Coronary artery (tissue), 2 donors: ENCODE data around the gene TNXB.
"Not testable (repeated sequence)": the region's sequence is repeated elsewhere in the genome, so short reads cannot be mapped to it uniquely, and the experiment has no call there.

Experiments
- DNase-seq: peaks from one replicate; pipeline ENCODE4 v3.0.0-alpha.2; 2017; ENCODE audit warnings: low spot score
- H3K27ac ChIP-seq, 2 donors: fragments of 200-600 bp; sonication (generic); one replicate each; pipeline ENCODE4 v1.5.1; 2016 to 2019
- H3K4me3 ChIP-seq: fragments of 200-600 bp; sonication (generic); 2 replicates; pipeline ENCODE4 v1.5.1; 2016; ENCODE audit warnings: mild to moderate bottlenecking, moderate library complexity
- TF ChIP-seq, protein P1 (sequence below): fragments of 200-600 bp; sonication (generic); IDR thresholded peaks from one replicate; pipeline ENCODE4 v1.5.1; 2019; ENCODE audit warnings: antibody characterized with exemption

The TNXB gene

DNA sequence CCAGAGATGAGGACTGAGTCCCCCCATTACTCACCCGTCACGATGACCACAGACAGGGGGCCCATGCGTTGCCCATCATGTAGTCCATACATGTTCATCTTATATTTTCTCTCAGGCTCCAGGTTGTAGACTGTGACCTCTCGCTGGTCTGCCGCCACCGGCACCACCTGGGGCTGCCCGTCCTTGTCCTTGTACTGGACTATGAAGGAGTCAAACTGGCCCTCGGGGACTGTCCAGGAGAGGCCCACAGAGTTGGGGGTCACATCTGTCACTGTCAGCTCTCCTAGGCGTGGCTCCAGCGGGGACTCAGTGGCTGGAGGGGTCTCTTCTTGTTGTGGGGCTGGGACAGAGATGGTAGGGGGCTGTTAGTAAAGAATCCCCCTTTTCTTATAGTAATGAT lies 35.5 kb downstream of the TNXB start:
- no peak for DNase-seq
- H3K27ac ChIP-seq, result no peak overlapping the region
- TF ChIP-seq, protein P1, sequence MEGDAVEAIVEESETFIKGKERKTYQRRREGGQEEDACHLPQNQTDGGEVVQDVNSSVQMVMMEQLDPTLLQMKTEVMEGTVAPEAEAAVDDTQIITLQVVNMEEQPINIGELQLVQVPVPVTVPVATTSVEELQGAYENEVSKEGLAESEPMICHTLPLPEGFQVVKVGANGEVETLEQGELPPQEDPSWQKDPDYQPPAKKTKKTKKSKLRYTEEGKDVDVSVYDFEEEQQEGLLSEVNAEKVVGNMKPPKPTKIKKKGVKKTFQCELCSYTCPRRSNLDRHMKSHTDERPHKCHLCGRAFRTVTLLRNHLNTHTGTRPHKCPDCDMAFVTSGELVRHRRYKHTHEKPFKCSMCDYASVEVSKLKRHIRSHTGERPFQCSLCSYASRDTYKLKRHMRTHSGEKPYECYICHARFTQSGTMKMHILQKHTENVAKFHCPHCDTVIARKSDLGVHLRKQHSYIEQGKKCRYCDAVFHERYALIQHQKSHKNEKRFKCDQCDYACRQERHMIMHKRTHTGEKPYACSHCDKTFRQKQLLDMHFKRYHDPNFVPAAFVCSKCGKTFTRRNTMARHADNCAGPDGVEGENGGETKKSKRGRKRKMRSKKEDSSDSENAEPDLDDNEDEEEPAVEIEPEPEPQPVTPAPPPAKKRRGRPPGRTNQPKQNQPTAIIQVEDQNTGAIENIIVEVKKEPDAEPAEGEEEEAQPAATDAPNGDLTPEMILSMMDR, result no peak
- H3K4me3 ChIP-seq, result no peak overlapping the region

DNA sequence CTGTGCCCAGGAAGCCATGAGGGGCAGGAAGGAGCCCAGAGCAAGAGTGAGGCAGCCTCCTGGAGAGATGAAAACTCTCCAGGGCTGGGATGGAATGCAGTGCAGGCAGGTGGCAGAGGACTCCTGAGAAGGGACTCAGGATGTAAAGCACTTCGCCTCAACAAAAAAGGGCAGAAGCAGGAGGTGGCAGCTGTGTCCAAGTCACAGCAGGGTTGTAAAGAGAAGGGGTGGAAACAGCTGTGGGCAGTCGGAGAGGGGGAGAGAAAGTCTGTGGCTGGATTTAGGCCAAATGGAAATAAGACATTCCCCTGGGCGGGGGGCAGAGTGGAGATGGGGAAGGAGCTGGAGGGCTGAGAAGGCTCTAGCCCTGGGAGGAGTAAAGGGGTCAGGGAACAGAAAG lies 36.0 kb downstream of the TNXB start:
- no peak overlapping the region for H3K27ac ChIP-seq
- H3K4me3 ChIP-seq, result no peak overlapping the region
- no peak for DNase-seq
- TF ChIP-seq, protein P1, result no peak

DNA sequence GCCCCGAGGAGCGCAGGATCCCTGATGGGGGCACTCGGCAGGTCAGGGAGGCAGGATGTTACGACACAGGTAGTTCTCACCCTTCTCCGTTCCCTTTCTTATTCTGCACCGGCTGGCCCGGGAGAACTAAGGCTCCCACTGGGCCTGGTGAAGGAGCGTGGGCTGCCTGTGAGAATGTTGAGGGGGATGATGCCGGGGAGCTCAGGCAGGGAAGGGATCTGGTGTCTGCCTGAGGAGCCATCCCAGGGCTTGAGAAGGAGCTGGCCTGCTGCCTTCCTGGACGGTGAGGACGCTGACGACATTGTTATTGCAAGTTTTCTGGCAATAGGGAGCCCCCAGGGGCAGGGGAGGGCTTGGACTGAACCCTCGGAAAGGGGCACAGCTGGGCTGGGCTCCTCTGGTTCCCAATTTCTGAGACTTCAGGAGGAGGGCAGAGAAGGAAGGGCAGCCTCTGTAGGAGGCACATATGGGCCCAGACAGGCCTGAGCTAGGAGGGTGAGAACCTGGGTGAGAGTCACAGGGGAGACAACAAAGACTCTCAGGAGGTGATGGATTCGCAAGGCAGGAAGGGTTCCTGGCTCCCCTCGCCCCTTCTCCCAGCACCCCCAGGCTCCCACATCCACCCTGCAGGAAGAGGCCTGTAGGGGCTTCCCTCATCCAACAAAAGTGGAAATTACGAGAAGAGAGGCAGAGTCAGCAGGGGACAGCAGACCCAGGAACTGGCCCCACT lies 38.2 kb downstream of the TNXB start:
- DNase-seq, result no peak
- H3K4me3 ChIP-seq, result no peak overlapping the region
- TF ChIP-seq, protein P1, result no peak
- peak overlapping the region; percentile 46 to 77 for H3K27ac ChIP-seq

DNA sequence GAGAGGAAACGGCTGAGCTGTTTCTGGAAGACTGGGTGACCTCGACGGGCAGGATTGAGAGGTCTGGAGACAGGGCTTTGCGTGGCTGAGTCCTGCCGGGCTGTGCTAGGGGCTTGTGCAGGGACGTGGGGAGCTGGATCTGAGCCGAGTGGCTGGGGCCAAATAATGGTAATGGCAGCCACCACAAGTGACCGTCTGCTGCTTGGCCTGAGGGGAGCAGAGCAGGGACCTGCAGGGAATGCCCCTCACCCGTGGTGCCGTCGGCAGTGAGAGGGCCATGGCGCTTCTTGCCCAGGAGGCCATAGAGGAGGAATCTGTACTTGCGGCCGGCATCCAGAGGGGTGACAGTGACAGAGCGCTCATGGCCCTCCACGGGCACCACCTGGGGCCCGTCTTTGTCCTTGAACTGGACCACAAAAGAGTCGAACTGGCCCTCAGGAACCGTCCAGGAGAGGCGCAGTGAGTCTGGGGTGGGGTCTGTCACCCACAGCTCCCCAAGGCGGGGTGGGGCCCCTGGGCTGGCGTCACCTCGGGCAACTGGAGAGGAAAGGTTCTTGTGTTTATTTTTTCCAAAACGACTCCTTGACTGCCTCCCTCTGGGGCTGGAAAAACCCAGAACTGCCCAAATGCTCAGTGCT lies 39.1 kb downstream of the TNXB start:
- Histone ChIP-seq H3K27ac (peak overlapping the region in 1 of 2 donors; percentile 77), H3K4me3 (no peak overlapping the region)
- DNase-seq, result no peak
- TF ChIP-seq, protein P1, result no peak

DNA sequence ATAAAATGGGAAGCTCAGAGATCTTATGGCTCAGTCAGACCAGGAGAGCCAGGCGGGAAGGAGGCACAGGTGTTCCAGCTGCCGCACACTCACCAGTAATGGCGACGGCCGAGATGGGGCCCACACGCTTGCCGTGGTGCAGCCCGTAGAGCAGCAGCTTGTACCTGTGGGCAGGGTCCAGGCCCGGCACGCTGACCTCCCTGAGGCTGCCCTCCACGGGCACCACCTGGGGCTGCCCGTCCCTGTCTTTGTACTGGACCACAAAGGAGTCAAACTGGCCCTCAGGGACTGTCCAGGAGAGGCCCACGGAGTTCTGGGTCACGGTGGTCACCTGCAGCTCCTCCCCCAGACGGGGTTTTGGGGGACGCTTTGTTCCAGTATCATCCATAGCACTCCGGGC lies 39.7 kb downstream of the TNXB start:
- DNase-seq, result no peak
- no peak overlapping the region for H3K4me3 ChIP-seq
- TF ChIP-seq, protein P1, result no peak
- peak overlapping the region in 1 of 2 donors; percentile 77 for H3K27ac ChIP-seq

DNA sequence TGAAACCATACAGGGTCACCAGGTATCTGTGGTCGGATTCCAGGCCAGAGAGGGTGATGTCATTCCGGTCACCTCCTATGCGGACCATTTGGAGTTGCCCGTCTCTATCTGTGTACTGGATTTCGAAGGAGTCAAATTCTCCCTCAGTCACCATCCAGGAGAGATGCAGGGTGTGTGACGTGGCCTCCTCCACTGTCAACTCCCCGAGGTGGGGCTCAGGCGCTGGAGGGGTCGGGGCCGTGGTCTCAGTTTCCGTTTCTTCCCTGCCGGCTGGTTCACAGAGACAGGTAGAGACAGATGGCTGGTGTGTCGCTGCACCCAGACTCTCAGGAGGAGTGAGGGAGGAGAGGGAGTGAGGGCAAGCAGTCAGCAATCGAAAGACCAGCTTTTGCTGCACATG lies 40.3 kb downstream of the TNXB start:
- DNase-seq, result no peak
- TF ChIP-seq, protein P1, result no peak
- H3K27ac ChIP-seq, result peak overlapping the region in 1 of 2 donors; percentile 22
- H3K4me3 ChIP-seq, result no peak overlapping the region

DNA sequence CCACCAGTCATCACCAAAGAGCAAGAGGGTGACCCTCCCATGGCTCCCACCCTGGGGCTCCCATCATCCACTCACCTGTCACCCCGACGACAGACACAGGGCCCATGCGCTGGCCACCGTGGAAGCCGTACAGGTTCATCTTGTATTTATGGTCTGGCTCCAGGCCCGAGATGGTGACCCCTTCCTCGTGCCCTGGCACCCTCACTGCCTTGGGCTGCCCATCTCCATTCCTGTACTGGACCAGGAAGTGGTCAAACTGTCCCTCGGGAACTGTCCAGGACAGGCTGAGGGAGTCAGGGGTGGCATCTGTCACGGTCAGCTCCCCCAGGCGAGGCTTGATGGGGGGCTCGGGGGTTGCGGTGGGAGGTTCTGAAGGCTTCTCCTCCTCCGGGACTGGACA lies 40.8 kb downstream of the TNXB start:
- not testable (repeated sequence) for H3K4me3 ChIP-seq, DNase-seq
- peak overlapping the region in 1 of 2 donors; percentile 22 for H3K27ac ChIP-seq

DNA sequence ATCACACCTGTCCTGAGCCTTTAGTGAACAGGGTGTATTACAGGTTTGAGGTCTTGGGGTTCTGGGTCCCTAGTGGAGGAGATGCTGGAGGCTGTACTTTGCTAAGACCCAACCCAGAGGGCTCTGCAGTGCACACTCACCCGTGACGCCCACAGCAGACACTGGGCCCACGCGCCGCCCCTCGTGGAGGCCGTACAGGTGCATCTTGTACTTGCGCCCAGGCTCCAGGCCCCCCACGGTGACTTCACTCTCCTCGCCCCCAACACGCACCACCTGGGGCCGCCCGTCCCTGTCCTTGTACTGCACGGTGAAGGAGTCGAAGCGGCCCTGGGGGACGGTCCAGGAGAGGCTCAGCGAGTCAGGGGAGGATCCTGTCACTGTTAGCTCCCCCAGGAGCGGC lies 41.6 kb downstream of the TNXB start:
- peak overlapping the region in 1 of 2 donors; percentile 2 for H3K27ac ChIP-seq
- DNase-seq, H3K4me3 ChIP-seq: not testable (repeated sequence)
